ENCODE measurements around the gene LST1. TPM values are rescaled to one million over a fixed set of nuclear protein-coding genes. Genes with fewer than 3 reads are reported as not detected.

The LST1 gene
- polyA plus RNA-seq, 1 experiment: not detected

DNA sequence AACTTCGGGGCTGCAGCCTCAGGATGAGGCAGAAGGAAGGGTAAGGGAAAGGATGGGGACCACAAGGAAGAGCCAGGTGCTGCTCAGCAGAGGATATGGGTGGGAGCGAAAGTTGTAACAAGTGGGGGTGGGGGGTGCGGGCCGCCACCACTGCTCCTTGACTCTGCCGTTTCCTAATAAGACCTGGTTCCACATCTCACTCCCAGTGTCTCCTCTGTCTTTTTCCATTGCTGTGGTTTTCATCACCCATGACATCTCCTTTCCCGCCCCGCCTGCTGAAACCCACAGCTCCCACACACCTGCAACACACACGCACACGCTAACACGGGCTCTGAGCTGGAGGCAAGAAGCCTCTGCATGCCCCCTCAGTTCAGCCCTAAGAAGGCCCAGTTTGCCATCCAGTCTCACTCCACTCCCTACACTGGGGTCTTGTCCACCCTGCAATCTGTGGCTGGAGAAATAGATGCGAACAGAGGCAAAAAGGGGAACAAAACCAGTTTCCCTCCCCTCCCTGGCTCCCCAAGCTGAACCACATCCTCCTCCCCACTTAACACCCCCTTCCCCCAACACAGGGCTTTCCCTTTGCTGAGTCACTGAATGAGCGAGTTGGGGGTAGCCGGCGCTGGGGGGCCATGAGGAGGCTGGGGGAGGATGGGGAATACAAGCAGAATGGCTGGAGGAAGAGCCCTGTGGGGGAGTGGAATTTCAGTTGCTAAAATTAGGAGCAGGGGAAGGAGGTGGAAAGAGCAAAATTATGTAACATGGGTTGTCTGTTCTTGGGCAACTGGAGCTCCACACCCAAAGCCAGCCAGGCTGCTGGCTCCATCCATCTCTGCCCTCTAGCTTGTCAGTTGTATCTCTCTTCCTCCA, 27.2 kb upstream of the LST1 start:
- H3K27ac ChIP-seq (ENCODE audit: low read depth, low read length): peak overlapping the region; percentile 31
- TF ChIP-seq, protein P1, sequence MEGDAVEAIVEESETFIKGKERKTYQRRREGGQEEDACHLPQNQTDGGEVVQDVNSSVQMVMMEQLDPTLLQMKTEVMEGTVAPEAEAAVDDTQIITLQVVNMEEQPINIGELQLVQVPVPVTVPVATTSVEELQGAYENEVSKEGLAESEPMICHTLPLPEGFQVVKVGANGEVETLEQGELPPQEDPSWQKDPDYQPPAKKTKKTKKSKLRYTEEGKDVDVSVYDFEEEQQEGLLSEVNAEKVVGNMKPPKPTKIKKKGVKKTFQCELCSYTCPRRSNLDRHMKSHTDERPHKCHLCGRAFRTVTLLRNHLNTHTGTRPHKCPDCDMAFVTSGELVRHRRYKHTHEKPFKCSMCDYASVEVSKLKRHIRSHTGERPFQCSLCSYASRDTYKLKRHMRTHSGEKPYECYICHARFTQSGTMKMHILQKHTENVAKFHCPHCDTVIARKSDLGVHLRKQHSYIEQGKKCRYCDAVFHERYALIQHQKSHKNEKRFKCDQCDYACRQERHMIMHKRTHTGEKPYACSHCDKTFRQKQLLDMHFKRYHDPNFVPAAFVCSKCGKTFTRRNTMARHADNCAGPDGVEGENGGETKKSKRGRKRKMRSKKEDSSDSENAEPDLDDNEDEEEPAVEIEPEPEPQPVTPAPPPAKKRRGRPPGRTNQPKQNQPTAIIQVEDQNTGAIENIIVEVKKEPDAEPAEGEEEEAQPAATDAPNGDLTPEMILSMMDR (IDR thresholded peaks at IDR 0.05; ENCODE audit: low read depth, low read length): no peak
- DNase-seq (ENCODE audit: low read depth, low spot score): no peak
- CTCF ChIA-PET: interaction anchor here (1.0 to 2.6 kb wide), 3 partner anchors 9 to 39 kb away, joined by 3 to 11 read pairs (median 3); no protein-coding TSS in a partner anchor
- H3K4me3 ChIP-seq (ENCODE audit: low read depth, low read length): no peak overlapping the region
- no peaks in the 10 kb centered on the region; the same call in 1 of the 2 replicates for H3K9me3 ChIP-seq (ENCODE audit: control insufficient read depth, insufficient read depth, low read length)
- POLR2A ChIA-PET: no interaction called here
- no peaks in the 10 kb centered on the region for H3K27me3 ChIP-seq (ENCODE audit: control insufficient read depth, insufficient read depth, low read length)

DNA sequence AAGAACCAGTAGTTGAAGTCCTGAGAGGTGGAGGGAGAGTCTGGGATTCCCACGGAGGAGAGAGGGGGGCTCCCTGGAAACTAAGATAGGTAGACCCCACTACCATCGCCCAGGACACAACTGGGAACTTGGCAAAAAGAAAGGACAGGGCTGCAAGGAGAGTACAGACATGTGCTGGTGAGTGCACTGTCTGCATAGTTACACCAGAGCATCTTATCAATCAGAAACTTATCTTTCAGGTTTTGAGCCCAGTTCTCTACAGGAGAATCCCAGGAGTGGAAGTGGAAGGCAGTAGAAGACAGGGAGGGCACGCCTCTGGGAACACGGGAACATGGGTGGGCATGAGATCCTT, 26.5 kb upstream of the LST1 start:
- TF ChIP-seq, protein P1 (IDR thresholded peaks at IDR 0.05; ENCODE audit: low read depth, low read length): no peak
- ChIA-PET POLR2A (no interaction called here), CTCF (interaction anchor here (1.3 to 2.6 kb wide), 2 partner anchors 8 to 38 kb away, joined by 3 to 11 read pairs; no protein-coding TSS in a partner anchor)
- no peak for DNase-seq (ENCODE audit: low read depth, low spot score)
- Histone ChIP-seq H3K27me3 (ENCODE audit: control insufficient read depth, insufficient read depth, low read length) (no peaks in the 10 kb centered on the region), H3K9me3 (ENCODE audit: control insufficient read depth, insufficient read depth, low read length) (no peaks in the 10 kb centered on the region; the same call in 1 of the 2 replicates), H3K27ac (ENCODE audit: low read depth, low read length) (peak overlapping the region; percentile 68), H3K4me3 (ENCODE audit: low read depth, low read length) (no peak overlapping the region)

DNA sequence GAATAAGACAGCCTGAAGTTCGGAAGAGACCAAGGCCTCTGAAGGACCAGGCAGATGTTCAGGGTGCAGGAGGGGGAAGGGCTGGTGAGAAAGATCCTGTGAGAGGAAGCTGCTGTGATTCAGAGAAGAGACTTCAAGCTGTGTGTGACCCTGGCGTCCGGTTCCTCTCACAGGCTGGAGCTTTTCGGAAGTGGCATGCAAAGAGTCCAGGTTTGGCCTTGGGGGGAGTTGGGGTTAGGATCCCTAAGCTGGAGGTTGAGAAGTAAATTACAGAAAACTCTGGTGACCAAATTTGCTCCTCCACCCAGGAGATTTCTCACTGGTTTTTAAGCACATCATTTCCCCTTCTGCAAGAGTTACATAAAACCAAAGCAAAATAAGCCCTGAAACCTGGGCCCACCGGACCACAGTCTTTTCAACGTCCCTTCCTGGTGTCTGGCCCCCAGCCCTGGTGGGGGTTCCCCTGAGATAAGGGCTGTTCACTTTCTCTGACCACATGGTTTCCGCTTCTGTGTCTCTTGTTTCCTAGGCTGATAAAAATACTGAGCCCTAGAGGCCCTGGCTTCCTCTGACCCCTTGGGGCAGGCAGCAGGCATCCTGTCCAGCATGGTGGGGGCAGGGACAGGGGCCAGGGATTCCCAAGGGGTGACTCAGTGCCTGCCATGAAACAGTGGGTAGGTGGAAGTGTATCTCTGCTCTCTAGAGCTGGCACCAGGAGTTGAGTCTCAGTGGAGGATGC, 25.9 kb upstream of the LST1 start:
- DNase-seq (ENCODE audit: low read depth, low spot score): no peak
- peaks cover under 1% of the 10 kb centered on the region for H3K27me3 ChIP-seq (ENCODE audit: control insufficient read depth, insufficient read depth, low read length)
- H3K4me3 ChIP-seq (ENCODE audit: low read depth, low read length): no peak overlapping the region
- TF ChIP-seq, protein P1 (IDR thresholded peaks at IDR 0.05; ENCODE audit: low read depth, low read length): no peak
- no peaks in the 10 kb centered on the region; the same call in 1 of the 2 replicates for H3K9me3 ChIP-seq (ENCODE audit: control insufficient read depth, insufficient read depth, low read length)
- POLR2A ChIA-PET: interaction anchor here (1.0 kb wide), 1 partner anchor 10 kb away, joined by 3 read pairs; no protein-coding TSS in a partner anchor
- peak overlapping the region; percentile 68 for H3K27ac ChIP-seq (ENCODE audit: low read depth, low read length)
- CTCF ChIA-PET: interaction anchor here (0.5 to 2.6 kb wide), 3 partner anchors 8 to 37 kb away, joined by 3 to 11 read pairs (median 5); no protein-coding TSS in a partner anchor

DNA sequence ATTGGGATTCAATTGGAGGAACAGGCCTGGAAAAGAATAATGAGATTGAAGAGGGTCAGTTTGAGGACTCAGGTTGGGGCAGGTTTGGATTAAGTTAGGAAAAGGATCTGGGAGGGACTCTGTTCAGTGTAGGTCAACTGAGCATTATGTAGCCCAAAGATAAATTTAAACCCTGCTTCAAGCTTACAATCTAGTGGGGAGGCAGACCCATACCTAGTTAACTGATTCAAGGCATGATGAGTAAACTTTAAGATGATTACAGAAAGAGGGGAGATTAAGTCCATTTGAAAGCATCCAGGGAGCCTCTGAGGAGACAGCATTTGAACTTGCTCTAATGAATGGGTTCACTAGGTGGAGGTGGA, 25.4 kb upstream of the LST1 start:
- H3K4me3 ChIP-seq (ENCODE audit: low read depth, low read length): no peak overlapping the region
- ChIA-PET CTCF (interaction anchor here (0.6 to 2.6 kb wide), 2 partner anchors 37 to 348 kb away, joined by 3 to 11 read pairs; no protein-coding TSS in a partner anchor), POLR2A (interaction anchor here (1.0 kb wide), 1 partner anchor 10 kb away, joined by 3 read pairs; no protein-coding TSS in a partner anchor)
- peak overlapping the region; percentile 68 for H3K27ac ChIP-seq (ENCODE audit: low read depth, low read length)
- no peaks in the 10 kb centered on the region; the same call in 1 of the 2 replicates for H3K9me3 ChIP-seq (ENCODE audit: control insufficient read depth, insufficient read depth, low read length)
- H3K27me3 ChIP-seq (ENCODE audit: control insufficient read depth, insufficient read depth, low read length): peaks cover 3% of the 10 kb centered on the region
- no peak for DNase-seq (ENCODE audit: low read depth, low spot score)
- TF ChIP-seq, protein P1 (IDR thresholded peaks at IDR 0.05; ENCODE audit: low read depth, low read length): no peak
